Testis (tissue), 3 donors: Measurements from ENCODE around the gene NIPBL. TPM values are rescaled to one million over a fixed set of nuclear protein-coding genes. Genes with fewer than 3 reads are reported as not detected.

ENCODE experiments used
- DNase-seq: peaks from one replicate; pipeline ENCODE4 v3.0.0-alpha.2; 2019
- H3K27ac ChIP-seq, 2 donors: fragments of 200-600 bp; sonication (generic); one replicate each; pipeline ENCODE4 v1.5.1; 2019
- H3K27me3 ChIP-seq: fragments of 200-600 bp; sonication (generic); one replicate; pipeline ENCODE4 v1.5.1; 2019
- H3K36me3 ChIP-seq: fragments of 200-600 bp; sonication (generic); one replicate; pipeline ENCODE4 v1.5.1; 2017; ENCODE audit warnings: low read depth; ENCODE audit errors: missing control alignments
- H3K4me1 ChIP-seq: fragments of 200-600 bp; sonication (generic); one replicate; pipeline ENCODE4 v1.5.1; 2019
- H3K4me3 ChIP-seq, 2 donors: fragments of 200-600 bp; sonication (generic); one replicate each; pipeline ENCODE4 v1.5.1; 2017 to 2019
- H3K9me3 ChIP-seq: fragments of 200-600 bp; sonication (generic); one replicate; pipeline ENCODE4 v1.5.1; 2017
- POLR2A ChIP-seq: fragments of 450-650 bp; IDR thresholded peaks from one replicate; pipeline ENCODE4 v1.6.1; 2017; ENCODE audit warnings: antibody characterized with exemption, mild to moderate bottlenecking, moderate library complexity
- WGBS, 2 donors: methylation state at CpG; one replicate each; pipeline ENCODE4 v1.1.5; 2018; 5-methylcytosine and 5-hydroxymethylcytosine counted together
- intact Hi-C: fragments of 100-400 bp; cut with DNase I; formaldehyde crosslinking; loops from one replicate; pipeline ENCODE4 v1.15.1; 2023; ENCODE audit warnings: low total_unique reads
- polyA plus RNA-seq: library from polyadenylated mRNA; stranded (reverse); fragments of 350-450 nt; fragmentation: Illumina TruSeq; extraction: RNeasy Lipid Tissue Mini Kit (QIAGEN cat#74804); gene quantifications from one replicate; pipeline ENCODE4 v1.2.3, GENCODE V29; 2014; ENCODE audit warnings: low read depth, low replicate concordance; ENCODE audit not compliant: insufficient read depth
- total RNA-seq, 2 donors: library from RNA; depleted of rRNA; stranded (reverse); fragments of >200 nt; gene quantifications; one replicate each; pipeline ENCODE4 v1.2.3, GENCODE V29; 2016
- TF ChIP-seq, protein P1 (sequence below), 3 experiments: fragments of 450-650 bp in 2 of 3; fragments of 200-600 bp in 1 of 3; sonication (generic) in 1 of 3; IDR thresholded peaks; one replicate each; pipeline ENCODE4 v1.5.1; 2016 to 2019; ENCODE audit warnings: antibody characterized with exemption in 3 of 3, mild to moderate bottlenecking in 2 of 3, moderate library complexity in 1 of 3

NIPBL gene
- total and polyA plus RNA-seq, 3 donors from 2014 or later, result 13.8 to 80.2 (median 76.6) TPM

DNA sequence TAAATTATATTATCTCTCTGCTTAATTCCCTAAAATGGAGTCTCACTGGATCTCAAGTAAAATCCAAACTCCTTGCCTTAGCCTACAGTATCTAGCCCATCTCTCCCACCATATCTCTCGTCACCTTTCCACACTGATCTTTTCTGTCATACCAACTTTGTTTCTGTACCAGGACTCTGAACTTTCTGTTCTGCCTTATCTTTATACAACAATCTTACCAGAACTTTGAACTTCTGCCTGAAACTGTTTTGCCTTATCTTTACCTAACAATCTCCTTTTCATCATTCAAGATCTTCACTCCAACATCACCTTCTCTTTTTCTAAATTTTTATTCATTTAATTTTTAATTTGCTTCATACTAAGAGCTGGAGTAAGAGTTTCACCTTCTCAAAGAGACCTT, 233.6 kb downstream of the NIPBL start:
- 72 to 84% methylated on average over 1 of the region's 1 CpG for WGBS, 2 donors
- no peak for TF ChIP-seq POLR2A
- TF ChIP-seq, protein P1, sequence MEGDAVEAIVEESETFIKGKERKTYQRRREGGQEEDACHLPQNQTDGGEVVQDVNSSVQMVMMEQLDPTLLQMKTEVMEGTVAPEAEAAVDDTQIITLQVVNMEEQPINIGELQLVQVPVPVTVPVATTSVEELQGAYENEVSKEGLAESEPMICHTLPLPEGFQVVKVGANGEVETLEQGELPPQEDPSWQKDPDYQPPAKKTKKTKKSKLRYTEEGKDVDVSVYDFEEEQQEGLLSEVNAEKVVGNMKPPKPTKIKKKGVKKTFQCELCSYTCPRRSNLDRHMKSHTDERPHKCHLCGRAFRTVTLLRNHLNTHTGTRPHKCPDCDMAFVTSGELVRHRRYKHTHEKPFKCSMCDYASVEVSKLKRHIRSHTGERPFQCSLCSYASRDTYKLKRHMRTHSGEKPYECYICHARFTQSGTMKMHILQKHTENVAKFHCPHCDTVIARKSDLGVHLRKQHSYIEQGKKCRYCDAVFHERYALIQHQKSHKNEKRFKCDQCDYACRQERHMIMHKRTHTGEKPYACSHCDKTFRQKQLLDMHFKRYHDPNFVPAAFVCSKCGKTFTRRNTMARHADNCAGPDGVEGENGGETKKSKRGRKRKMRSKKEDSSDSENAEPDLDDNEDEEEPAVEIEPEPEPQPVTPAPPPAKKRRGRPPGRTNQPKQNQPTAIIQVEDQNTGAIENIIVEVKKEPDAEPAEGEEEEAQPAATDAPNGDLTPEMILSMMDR (IDR thresholded peaks at IDR 0.05), result no peak
- Histone ChIP-seq H3K27ac (no peak overlapping the region), H3K4me3 (no peak overlapping the region), H3K4me1 (no peaks in the 10 kb centered on the region), H3K36me3 (peaks cover 4% of the 10 kb centered on the region), H3K9me3 (no peaks in the 10 kb centered on the region), H3K27me3 (no peaks in the 10 kb centered on the region)
- intact Hi-C loops, result no loop called here
- DNase-seq, result no peak

DNA sequence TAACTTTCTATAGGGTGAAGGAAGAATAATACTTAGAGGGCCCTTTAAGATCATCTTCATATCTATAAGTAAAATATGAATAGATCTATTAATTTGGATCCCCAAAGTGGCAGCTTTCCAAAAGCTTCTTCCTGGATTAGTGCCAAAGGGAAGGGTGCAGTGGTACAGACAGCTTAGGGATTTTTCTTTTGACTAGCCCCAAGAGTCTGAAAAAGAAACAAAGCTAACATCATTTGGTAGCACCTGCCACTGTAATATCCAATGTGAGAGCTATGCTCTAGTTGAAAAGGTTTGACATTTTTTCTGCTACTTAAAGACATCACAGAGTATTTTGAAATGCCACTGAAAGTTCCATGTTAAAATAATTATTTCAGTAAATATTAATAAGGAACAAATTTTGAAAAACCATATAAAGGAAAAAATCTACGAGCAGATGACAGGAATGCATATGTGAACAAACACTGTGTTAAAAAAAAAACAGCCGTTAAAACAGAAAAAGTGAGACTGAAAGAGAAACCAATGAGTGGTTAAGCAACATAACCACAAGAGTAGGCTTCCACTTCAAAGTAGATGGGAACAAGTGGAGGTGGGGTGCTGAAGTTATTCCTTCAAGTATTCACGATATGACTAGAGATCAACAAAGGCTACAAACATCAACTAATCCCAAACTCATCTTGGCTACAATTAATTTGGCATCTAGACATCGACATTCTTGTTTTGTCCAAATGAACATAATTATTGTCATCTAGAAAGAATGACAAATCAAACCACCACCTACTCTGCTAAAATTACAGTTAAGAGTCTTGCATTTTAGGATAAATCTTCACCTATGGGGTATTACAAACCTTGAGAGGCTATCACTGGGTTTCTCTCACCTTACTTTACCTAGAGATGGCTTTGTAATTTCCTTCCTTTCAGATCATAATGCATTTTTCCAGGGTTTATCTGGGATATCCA, 235.1 kb downstream of the NIPBL start:
- no peak for DNase-seq
- TF ChIP-seq, protein P1 (IDR thresholded peaks at IDR 0.05), result no peak
- no peak for TF ChIP-seq POLR2A
- no peaks in the 10 kb centered on the region for H3K9me3 ChIP-seq
- no peaks in the 10 kb centered on the region for H3K27me3 ChIP-seq
- H3K36me3 ChIP-seq, result peaks cover 4% of the 10 kb centered on the region
- intact Hi-C loops, result no loop called here
- no peak overlapping the region for H3K4me3 ChIP-seq
- 82 to 88% methylated on average over 4 of the region's 4 CpGs for WGBS, 2 donors
- no peaks in the 10 kb centered on the region for H3K4me1 ChIP-seq
- H3K27ac ChIP-seq, result no peak overlapping the region

DNA sequence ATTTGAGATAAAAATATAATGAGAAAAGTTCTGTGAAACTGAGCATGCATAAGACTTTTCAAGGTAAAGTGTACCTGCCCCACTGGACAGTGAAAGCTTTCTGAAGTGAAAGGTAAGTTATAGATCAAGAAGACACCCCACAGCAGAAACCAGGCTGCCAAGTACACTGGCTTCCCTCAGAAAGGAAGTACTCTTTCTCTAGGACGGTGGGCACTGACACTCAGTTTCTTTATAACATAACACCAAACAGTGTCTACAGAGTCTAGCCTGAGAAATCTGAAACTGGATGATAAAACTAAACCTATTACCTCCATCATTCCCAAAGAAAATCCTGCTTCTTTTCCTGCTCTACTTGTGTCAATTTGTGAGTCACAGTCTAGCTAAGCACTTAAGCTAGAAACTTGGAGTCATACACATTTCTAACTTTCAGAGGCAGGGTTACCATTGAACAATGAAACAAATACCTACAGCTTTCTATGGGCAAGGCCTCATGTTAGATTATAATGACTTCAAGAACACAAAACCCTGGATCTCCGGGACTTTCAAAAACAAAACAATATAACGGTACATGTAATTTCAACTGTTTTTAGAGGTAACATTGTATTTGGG, 235.9 kb downstream of the NIPBL start:
- intact Hi-C loops, result no loop called here
- no peak for TF ChIP-seq POLR2A
- TF ChIP-seq, protein P1 (IDR thresholded peaks at IDR 0.05), result no peak
- peaks cover under 1% of the 10 kb centered on the region for H3K36me3 ChIP-seq

More for the DNA sequence above, 235.9 kb downstream of the NIPBL start:
- no peak for DNase-seq
- Histone ChIP-seq H3K4me3 (no peak overlapping the region), H3K27me3 (no peaks in the 10 kb centered on the region), H3K27ac (no peak overlapping the region), H3K9me3 (no peaks in the 10 kb centered on the region), H3K4me1 (no peaks in the 10 kb centered on the region)
- WGBS, 2 donors, result 83 to 95% methylated on average over 3 of the region's 3 CpGs
